Fibroblast of the conjunctiva (primary cell): ENCODE results near the gene CYTH1.
"Not testable (repeated sequence)": the region's sequence is repeated elsewhere in the genome, so short reads cannot be mapped to it uniquely, and the experiment has no call there.

Experiments used
- DNase-seq: peaks from one replicate; pipeline ENCODE4 v3.0.0-alpha.2; 2010; ENCODE audit warnings: low read depth

Gene CYTH1

DNA sequence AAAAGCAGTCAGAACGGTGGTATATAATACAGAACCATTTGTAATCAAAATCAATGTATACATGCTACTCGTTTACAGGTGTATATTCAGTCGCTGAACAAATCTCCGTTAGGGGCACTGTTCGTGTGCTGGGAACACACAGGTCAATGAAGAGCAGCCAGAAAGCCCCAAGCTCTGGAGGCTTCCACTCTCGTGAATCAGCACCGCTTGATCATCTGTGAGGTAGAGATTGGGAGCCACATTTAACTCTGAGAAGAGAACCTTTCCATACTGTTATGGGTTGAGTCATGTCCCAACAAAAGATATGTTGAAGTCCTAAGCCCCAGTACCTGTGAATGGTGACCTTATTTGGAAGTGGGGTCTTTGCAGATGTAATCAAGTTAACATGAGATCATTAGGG, 5.4 kb upstream of the CYTH1 start:
- no peak for DNase-seq

DNA sequence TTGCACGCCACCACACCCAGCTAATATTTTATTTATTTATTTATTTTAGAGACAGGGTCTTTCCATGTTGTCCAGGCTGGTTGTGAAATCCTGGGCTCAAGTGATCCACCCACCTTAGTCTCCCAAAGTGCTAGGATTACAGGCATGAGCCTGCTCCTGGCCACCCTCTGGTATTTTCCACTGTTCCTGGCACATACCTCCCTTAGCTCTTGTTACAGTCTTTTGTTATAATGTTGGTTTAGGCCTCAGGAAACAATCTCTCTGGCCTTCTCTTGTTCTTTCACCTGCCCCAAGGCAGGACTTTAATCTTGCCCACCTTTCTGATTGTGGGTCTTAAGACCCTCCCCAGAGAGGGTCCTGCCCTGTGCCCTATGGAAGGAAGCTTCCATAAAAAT, 3.6 kb upstream of the CYTH1 start:
- no peak for DNase-seq

DNA sequence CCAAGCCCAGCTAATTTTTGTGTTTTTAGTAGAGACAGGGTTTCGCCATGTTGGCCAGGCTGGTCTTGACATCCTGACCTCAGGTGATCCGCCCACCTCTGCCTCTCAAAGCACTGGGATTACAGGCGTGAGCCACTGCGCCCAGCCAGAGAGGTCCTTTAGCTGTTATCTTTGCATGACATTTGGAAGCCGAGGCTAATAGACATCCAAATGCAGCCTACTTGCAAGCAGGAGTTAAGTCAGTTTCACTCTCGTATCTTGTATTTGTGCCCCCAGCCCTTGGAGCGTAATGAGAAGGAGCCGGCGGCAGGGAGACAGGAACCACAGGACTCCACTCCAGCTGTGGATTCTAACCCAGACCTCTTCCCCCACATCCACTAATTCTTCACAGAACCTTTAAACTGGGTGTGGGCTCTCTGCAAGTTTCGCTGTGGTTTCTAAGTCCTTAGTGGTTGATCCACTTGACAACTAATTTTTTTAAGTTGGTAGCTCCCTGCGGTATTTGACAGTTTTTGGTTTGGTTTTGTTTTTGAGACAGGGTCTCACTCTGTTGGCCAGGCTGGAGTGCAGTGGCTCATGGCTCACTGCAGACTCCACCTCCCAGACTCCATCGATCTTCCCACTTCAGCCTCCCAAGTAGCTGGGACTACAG, 3.1 kb upstream of the CYTH1 start:
- DNase-seq, result no peak

DNA sequence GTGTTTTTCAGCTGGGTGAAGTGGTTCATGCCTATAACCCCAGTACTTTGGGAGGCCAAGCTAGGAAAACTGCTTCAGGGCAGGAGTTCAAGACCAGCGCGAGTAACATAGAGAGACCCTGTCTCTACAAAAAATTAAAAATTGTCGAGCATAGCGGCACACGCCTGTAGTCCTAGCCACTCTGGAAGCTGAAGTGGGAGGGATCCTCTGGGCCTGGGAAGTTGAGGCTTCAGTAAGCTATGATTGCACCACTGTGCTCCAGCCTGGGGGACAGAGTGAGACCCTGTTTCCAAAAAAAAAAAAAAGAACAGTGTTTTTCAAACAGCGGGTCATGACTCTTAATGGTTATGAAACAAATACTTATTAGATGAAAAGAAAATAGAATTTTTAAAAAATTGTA, 2.3 kb upstream of the CYTH1 start:
- no peak for DNase-seq

DNA sequence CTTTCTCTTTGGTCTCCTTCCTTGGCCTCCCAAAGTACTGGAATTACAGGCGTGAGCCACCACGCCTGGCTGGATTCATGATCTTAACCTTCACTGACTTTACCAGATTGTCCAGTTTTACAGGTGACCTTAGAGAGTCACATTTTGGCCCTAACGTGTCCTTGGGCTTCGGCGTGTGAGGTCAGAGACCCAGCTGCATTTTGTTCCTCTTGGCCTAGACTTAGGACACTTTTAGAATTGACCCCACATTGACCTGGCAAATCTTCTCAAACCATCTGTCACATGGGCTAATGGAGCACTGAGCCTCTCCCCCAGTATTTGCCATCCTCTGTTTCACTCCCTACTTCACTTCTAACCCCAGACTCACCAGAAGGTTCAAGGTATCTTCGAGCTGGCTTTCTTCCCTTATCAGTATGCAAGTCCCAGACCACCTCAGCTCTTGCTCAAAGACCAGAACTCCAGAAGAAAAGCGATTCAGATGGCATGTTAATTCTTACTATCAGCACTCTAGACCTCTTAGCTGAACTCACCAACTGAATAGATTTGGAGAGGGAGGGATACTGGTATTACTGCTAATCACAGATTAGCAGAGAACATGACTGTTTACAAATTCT, 1.7 kb upstream of the CYTH1 start:
- no peak for DNase-seq

DNA sequence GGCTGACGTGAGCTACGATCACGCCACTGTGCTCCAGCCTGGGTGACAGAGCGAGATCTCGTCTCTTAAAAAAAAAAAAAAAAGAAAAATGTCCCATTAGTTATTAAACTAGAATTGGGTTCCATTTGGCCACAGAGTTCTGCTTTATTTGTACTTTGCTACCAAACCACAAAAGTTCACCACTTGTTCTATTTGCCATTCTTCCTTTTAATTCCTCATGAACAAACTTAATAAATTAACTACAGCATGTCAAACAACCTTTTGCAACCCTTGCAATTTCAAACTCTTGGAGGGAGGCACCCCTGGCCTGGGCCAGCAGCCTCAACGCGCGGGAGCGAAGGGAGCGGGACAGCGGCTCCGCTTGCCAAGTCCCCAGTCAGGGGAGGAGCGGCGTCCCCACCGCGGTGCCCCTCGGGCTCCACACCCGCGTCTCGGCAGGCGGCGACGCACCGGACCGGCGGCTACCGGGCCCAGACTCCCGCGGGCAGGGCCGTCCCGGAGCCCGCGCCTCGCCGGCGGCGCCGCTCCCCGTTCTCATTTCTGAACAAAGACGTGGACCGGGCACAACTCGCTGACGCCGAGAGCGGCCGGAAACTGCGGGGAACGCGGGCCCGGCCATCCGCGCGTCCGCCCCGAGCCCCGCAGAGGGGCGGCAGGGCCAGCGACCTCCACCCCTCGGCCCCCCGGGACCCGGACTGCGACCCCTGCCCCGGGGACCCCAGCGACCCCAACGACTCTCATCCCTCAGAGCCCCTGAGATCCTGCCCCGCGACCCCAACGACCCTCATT, 775 bp downstream of the CYTH1 start:
- DNase-seq, result no peak

DNA sequence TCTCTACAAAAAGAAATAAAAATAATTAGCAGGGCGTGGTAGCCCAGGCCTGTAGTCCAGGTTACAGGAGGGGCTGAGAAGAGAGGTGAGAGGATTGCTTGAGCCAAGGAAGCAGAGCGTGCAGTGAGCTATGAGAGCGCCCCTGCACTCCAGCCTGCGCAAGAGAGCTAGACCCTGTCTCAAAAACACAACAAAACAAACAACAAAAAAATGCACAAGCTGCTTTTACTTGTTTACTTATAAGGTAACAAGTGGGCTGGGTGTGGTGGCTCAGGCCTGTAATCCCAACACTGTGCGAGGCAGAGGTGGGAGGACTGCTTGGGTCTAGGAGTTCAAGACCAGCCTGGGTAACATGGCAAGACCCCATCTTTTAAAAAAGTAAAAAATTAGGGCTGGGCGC, 1.7 kb downstream of the CYTH1 start:
- DNase-seq, result no peak

DNA sequence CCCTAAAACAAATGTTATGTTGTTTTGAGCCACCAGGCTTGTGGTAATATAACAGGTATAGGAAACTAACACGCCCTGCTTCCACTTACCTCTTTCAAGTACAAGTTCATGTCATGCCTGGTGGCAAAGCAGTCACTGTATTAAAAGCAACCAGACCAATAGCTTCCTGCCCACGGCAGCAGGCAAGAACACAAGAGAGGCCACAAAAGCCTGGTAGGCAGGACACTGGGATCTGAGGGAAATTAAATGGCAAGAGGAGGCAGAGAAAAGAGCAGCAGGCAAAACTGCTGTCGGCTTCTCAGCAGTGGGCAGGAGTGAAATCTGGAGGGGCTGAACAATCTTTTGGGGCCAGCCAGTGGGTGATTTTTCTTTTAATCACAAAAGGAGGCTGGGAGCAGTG, 2.2 kb downstream of the CYTH1 start:
- no peak for DNase-seq

DNA sequence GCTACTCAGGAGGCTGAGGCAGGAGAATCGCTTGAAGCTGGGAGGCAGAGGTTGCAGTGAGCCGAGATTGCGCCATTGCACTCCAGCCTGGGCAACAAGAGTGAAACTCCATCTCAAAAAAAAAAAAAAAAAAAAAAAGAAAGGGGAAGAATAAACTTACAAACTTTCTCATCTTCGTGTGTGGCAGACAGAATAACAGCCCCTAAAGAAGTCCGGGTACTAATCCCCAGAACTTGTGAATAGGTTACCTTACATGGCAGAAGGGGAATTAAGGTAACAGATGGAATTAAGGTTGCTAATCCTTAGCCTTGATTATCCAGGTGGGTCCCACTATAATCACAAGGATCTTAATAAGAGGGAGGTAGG, 2.8 kb downstream of the CYTH1 start:
- DNase-seq, result not testable (repeated sequence)

DNA sequence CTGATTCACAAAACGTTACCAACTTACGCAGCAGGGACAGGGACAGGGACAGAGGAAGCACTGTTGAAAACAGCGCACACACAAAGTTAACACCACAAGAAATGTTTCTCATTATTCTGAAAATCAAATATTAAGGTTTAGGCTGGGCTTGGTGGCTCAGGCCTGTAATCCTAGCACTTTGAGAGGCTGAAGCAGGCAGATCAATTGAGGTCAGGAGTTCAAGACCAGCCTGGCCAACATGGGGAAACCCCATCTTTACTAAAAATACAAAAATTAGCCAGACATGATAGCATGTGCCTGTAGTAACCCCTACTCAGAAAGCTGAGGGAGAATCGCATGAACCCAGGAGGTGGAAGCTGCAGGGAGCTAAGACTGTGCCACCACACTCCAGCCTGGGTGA, 4.2 kb downstream of the CYTH1 start:
- no peak for DNase-seq

DNA sequence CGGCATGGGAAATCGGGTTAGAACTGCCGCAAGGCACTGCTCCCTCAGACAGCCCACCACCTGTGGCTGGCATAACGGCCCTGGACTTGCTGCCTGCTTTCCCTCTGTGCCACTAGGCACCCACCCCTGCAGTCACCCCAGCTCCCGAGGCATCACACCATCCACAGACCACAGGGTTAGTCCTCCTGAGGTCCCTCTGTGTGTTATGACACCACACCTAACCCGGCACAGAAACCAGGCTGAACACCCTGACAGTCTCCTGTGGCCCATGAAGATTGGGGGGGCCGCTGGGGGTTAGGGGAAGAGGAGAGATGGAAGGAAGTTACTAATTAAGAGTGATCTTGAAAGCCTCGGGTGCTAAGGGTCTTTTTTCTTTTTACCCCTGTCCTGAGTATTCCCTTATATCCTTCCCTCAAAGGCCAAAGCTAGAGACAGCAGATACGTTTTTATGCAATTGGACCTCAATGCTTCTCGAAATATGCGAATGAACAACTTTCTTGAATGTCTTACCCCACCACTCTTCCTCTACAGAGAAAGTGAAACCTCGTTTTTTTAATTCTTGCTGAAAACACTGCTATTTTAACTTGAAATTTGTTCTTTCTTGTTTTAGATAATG, 7.0 kb downstream of the CYTH1 start:
- DNase-seq, result no peak

DNA sequence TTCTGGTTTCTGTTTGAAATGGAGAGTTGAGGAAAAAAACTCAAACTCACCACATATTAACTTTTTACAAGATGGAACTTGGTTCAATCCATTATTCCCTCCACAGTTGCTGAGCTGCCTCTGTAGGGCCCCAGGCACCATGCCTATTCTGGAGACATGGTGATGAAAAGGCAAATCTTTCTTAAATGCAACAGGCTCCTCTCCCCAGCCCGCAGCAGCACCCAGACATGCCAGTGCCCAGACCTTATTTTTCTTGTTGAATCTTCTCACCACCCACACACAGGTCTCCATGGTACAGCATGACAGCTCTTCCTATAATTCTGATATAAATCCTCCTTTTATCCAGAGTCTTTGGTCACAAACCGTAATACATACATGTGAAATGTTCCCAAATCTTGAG, 7.6 kb downstream of the CYTH1 start:
- DNase-seq, result no peak

DNA sequence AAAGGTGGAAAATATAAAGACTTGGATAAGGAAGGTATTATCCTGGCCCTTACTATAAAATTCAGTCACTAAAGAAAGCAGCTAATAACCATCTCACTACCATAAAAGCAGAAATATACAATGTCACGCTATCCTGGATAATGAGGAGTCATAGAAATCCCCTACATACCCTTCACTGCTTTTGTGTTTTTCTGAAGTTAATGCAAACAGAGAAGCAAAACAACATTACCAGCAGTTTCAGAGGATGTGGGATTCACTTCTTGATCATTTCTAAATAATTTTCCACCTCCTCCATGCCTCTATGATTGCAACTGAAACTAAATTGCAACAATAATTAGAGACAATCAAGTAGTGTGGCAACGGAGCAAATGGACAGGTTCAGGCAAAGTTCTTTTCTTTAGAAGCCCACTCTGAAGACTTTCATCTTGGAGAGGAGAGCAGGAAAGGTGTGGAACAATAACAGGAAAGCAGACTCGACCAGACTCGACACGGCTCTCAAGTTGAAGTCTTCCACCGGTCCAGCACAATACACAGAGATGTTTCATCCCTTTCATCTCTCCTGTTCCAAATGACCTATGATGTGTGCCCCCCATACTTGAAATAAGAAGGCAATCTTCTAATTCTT, 10.2 kb downstream of the CYTH1 start:
- DNase-seq, result no peak

DNA sequence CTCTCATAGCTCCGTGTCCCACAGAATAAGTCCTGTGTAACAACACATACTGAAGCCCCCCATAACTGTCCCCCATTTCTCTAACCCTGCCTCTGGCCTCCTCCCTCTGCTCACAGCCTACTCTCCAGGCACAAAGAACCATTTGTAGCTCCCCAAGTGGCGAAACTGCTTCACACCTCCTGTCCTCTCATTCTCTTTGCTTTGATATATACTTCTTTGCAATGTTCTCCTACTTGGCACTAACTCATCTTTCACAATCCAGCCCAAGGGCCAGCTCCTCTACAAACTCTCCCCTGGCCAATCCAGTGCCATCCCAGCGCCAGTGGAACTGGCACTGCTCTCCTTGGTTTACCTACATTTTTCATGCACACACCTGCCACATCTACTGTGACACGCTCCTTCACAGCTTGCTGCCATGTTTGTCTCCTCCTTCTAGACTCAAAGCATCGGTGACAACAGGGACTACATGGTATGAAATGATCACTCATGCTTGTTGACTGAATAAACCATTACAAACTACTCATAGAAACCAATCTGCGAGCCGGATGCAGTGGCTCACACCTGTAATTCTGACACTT, 12.8 kb downstream of the CYTH1 start:
- no peak for DNase-seq

DNA sequence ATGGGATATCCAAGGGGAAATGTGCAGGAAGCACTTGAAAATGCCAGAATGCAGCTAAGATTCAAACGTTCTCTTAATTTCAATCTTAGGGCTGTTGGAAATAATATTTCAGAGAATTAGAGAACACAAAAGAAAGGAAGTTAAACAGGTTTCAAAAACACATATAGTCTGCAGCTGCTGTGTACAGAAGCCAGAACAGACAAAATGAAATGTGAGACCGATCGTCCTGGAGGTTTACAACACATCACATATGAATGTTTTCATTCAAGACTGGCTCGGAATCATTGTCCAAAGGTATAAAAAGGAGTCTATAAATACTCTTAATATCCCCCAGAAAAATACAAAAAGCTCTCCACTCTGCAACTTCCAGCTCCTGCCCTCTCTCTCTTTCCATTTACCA, 14.3 kb downstream of the CYTH1 start:
- DNase-seq, result no peak

DNA sequence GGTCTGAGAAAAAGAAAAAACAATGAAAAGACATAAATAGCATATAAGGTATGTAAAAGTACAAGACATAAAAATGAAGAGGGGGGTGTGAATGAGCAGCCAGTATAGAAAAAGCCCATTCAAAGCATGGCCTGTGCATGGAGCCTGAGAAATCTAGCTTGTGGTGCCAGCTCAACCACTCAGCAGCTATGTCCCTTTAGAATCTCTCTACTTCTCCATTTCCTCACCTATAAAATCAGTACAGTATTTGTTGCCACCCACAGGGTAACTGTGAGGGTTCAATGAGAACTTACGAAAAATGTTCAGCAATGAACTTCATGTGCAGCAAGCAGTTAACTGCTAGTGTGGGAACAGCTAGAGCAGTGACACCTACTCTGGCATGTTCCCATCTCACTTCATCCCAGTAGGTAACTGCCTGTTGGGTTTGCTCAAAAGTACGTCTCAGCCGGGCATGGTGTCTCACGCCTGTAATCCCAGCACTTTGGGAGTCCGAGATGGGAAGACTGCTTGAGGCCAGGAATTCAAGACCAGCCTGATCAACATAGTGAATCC, 15.3 kb downstream of the CYTH1 start:
- no peak for DNase-seq

DNA sequence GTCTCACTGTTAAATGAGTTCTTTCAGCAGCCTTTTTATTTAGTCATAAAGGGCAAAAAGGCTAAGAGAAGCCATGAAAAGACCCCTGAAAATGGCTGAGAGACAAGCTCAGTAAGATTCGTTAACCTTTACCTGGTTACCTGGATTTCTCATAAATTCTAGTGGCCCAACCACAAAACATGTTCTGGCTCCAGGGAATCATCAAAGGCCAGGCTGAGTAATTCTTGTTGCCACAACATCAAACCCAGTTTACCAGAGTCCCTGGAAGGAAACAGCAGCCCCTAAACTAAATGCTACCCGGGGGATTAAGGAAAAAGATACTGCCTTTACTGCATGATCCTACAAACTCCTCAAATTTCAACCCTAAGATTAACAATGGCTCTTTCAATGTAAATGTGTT, 15.8 kb downstream of the CYTH1 start:
- no peak for DNase-seq

DNA sequence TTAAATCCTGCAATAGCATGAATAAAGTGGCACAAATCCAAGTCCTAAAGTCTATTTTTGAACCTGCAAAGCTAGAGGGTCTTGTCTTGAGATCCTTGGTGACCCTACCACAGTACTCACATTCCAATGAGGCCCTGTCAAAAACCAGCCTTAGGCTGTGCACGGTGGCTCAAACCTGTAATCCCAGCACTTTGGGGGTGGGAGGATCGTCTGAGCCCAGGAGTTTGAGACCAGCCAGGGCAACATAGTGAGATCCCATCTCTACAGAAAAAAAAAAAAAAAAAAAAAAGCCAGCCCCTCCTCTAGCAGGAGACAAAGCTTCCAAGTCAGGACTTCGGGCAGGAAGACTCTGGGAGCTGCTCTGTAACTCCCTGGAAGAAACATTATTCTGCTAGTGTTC, 16.3 kb downstream of the CYTH1 start:
- no peak for DNase-seq

DNA sequence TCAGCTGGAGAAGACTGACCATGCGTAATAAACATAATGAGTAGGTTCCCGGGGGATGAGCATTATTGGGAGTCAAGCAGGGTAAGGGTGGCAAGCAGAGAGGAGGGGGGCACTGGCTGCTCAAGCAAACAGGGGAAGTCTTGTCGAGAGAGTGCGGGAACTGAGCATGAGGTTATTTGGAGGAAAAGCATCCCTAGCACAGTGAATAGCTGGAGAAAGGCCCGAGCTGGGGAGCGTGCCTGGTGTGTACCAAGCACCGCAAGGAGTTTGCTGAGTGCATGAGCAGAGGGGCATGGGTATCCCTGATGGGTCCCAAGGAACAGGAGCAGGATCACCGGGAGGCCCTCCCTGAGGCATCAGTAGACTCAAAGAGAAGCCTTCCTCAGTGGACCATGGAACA, 17.2 kb downstream of the CYTH1 start:
- DNase-seq, result no peak

DNA sequence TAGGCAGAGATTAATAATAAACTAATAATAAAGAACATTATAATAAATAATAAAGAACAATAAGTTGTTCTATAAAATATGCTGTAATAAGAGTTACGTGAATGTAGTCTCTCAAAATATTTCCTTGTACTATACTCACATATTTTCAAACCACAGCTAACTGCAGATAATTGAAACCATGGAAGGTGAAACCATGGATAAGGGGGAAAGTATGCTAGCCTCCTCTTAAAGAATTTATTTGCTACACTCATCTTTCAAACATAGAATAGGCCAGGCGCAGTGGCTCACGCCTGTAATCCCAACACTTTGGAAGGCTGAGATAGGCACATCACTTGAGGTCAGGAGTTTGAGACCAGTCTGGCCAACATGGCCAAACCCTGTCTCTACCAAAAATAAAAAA, 18.5 kb downstream of the CYTH1 start:
- no peak for DNase-seq

DNA sequence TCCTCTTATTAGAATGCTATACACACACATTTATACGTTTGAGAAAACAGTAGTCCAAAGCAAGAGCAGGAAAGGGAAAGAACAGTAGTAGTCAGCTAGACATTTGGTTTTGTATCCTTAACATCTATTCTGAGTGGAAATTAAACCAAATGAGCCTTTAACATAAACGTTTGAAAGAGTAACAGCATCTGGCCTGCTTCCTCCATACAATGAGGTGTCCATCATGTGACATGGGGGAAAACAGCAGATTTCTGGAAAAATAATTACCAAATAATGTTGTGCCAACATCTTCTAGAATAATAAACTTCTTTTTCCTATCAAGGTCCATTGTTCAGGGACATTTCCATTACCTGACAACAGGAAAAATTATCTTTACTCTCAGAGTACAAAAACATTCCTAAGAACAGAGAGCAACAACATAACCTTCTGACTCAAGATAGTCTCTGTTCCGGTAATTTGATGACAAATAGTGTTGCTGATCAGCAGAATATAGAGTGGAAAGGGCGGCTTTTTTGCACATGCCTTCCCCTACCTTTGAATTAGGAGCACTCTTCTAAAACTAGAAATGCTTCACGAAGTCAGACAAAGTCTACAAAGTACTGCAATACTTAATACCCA, 20.2 kb downstream of the CYTH1 start:
- DNase-seq, result no peak

DNA sequence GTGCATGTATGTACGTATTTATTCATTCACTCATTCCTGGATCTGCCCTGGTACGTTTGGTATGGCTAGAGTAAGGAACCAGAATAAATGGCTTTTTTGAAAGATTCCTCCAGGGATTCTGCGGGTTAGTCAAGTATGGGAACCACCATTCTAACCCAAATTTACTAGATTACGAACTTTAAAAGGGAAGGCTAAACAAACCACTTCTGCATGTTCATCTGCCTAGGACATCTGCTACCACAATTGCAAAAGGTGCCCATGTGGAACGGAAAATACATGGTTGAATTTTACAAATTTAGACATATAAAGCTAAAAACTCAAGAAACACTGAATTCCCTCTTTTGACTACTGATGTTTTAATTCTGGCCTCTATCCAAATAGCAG, 22.1 kb downstream of the CYTH1 start:
- no peak for DNase-seq
